GM20431 (cell line): ENCODE data around the gene DLGAP1.

ENCODE experiments used
- in situ Hi-C: fragments of 300-500 bp; cut with MseI, MboI; formaldehyde crosslinking; loops from one replicate; pipeline ENCODE4 v1.15.0; 2020; ENCODE audit warnings: low sequenced_read_pairs; ENCODE audit not compliant: unreplicated experiment

The DLGAP1 gene

GRCh38 chr18:3520230-3521085, 934.6 kb downstream of the DLGAP1 start:
- in situ Hi-C loops, result no loop called here

GRCh38 chr18:3514312-3515216, 940.5 kb downstream of the DLGAP1 start:
- in situ Hi-C loops, result no loop called here

GRCh38 chr18:3513481-3513880, 941.6 kb downstream of the DLGAP1 start:
- in situ Hi-C loops, result no loop called here

- in situ Hi-C loops, result no loop called here
These were observed 943.1 kb downstream of the DLGAP1 start for GRCh38 chr18:3511980-3512379.

- in situ Hi-C loops, result no loop called here
These were observed 944.2 kb downstream of the DLGAP1 start for GRCh38 chr18:3510896-3511295.

- in situ Hi-C loops, result no loop called here
These were observed 945.1 kb downstream of the DLGAP1 start for GRCh38 chr18:3510024-3510423.

GRCh38 chr18:3508576-3509549, 946.2 kb downstream of the DLGAP1 start:
- in situ Hi-C loops, result no loop called here

- in situ Hi-C loops, result no loop called here
These were observed 950.5 kb downstream of the DLGAP1 start for GRCh38 chr18:3504637-3505036.

GRCh38 chr18:3502650-3503049, 952.5 kb downstream of the DLGAP1 start:
- in situ Hi-C loops, result no loop called here

- in situ Hi-C loops, result no loop called here
These were observed 955.1 kb downstream of the DLGAP1 start for GRCh38 chr18:3500016-3500415.

- in situ Hi-C loops, result no loop called here
These were observed 955.6 kb downstream of the DLGAP1 start for GRCh38 chr18:3499501-3499900.

GRCh38 chr18:3498698-3499471, 956.2 kb downstream of the DLGAP1 start:
- in situ Hi-C loops, result no loop called here

GRCh38 chr18:3495691-3496430, 959.2 kb downstream of the DLGAP1 start:
- in situ Hi-C loops, result no loop called here

- in situ Hi-C loops, result no loop called here
These were observed 960.5 kb downstream of the DLGAP1 start for GRCh38 chr18:3494569-3494968.

GRCh38 chr18:3494245-3494526, 960.9 kb downstream of the DLGAP1 start:
- in situ Hi-C loops, result no loop called here

- in situ Hi-C loops, result no loop called here
These were observed 961.4 kb downstream of the DLGAP1 start for GRCh38 chr18:3493501-3494244.

- in situ Hi-C loops, result no loop called here
These were observed 962.4 kb downstream of the DLGAP1 start for GRCh38 chr18:3492721-3493120.

GRCh38 chr18:3491981-3492555, 963.0 kb downstream of the DLGAP1 start:
- in situ Hi-C loops, result no loop called here
